Kidney epithelial cell (primary cell): ENCODE data around the gene KCTD7. TPM values are rescaled to one million over a fixed set of nuclear protein-coding genes. Genes with fewer than 3 reads are reported as not detected.
"Not testable (repeated sequence)": the region's sequence is repeated elsewhere in the genome, so short reads cannot be mapped to it uniquely, and the experiment has no call there.

ENCODE experiments used
- DNase-seq: peaks from one replicate; pipeline ENCODE4 v3.0.0-alpha.2; 2010; ENCODE audit warnings: low read depth
- H3K27me3 ChIP-seq: 2 replicates; pipeline ENCODE4 v1.6.0; 2011; ENCODE audit warnings: low read length; ENCODE audit not compliant: control insufficient read depth, insufficient read depth
- H3K36me3 ChIP-seq: 2 replicates; pipeline ENCODE4 v1.5.1; 2011; ENCODE audit warnings: low read length; ENCODE audit not compliant: control insufficient read depth, insufficient read depth
- H3K4me3 ChIP-seq: 2 replicates; pipeline ENCODE4 v1.5.1; 2011; ENCODE audit warnings: low read depth, mild to moderate bottlenecking, control low read depth, low read length
- total RNA-seq: library from RNA; depleted of rRNA; stranded (reverse); fragments of >200 nt; gene quantifications from 2 replicates; pipeline ENCODE4 v1.2.3, GENCODE V29; 2015
- TF ChIP-seq, protein P1 (sequence below): IDR thresholded peaks from 2 replicates; pipeline ENCODE4 v1.5.1; 2011; ENCODE audit warnings: mild to moderate bottlenecking, moderate library complexity, low read length, control low read depth, inconsistent platforms; ENCODE audit not compliant: insufficient read depth, poor library complexity, severe bottlenecking

KCTD7 gene
- total RNA-seq, 1 donor from 2014 or later, result 9.0 TPM

DNA sequence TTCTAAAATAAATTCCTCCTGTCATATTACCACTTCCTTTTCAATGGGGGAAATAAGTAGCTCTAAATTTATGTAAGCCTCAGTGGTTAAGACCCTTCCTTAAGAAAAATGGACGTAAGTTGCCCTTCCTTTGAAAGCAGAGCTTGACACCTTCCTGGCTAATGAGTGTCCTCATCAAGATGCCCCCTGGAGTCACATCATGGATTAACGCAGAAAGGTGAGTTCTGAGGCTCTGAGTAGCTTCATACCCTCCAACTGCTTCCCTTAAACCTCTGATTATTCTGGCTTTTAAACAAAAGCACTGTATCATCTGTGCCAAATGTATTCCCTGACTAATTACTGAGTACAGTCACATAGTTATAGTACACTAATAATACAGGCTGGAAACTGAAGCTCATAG, 14.7 kb downstream of the KCTD7 start:
- Histone ChIP-seq H3K36me3 (peaks cover 3% of the 10 kb centered on the region), H3K4me3 (no peak overlapping the region), H3K27me3 (no peaks in the 10 kb centered on the region)
- TF ChIP-seq, protein P1, sequence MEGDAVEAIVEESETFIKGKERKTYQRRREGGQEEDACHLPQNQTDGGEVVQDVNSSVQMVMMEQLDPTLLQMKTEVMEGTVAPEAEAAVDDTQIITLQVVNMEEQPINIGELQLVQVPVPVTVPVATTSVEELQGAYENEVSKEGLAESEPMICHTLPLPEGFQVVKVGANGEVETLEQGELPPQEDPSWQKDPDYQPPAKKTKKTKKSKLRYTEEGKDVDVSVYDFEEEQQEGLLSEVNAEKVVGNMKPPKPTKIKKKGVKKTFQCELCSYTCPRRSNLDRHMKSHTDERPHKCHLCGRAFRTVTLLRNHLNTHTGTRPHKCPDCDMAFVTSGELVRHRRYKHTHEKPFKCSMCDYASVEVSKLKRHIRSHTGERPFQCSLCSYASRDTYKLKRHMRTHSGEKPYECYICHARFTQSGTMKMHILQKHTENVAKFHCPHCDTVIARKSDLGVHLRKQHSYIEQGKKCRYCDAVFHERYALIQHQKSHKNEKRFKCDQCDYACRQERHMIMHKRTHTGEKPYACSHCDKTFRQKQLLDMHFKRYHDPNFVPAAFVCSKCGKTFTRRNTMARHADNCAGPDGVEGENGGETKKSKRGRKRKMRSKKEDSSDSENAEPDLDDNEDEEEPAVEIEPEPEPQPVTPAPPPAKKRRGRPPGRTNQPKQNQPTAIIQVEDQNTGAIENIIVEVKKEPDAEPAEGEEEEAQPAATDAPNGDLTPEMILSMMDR, result no peak
- no peak for DNase-seq

- H3K36me3 ChIP-seq, DNase-seq, H3K4me3 ChIP-seq, H3K27me3 ChIP-seq: not testable (repeated sequence)
Measured at GRCh38 chr7:66651026-66651425, 22.3 kb downstream of the KCTD7 start.

DNA sequence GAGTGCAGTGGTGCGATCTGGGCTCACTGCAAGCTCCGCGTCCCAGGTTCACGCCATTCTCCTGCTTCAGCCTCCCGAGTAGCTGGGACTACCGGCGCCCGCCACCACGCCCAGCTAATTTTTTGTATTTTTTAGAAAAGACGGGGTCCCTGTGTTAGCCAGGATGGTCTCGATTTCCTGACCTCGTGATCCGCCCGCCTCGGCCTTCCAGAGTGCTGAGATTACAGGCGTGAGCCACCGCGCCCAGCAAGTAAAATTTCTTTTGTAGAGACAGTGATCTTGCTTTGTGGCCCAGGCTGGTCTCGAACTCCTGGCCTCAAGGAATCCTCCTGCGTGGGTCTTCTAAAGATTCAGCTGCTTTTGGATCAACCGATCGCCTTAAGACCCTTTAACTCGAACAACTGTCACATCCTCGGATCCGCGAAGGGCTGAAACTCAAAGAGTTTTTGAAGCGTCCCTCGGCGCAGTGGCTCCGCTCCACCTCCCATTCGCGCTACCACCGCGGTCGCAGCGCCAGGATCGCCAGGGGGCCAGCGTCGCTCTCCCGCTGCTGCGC, 25.1 kb downstream of the KCTD7 start:
- DNase-seq, H3K27me3 ChIP-seq, H3K36me3 ChIP-seq: not testable (repeated sequence)
- peak overlapping the region; percentile 62 for H3K4me3 ChIP-seq

- peak overlapping the region; percentile 62 for H3K4me3 ChIP-seq
- DNase-seq, result peak; percentile 89
- no peaks in the 10 kb centered on the region for H3K27me3 ChIP-seq
- TF ChIP-seq, protein P1, result no peak
- H3K36me3 ChIP-seq, result no peaks in the 10 kb centered on the region
Measured at GRCh38 chr7:66654275-66655112, 25.8 kb downstream of the KCTD7 start.

GRCh38 chr7:66655113-66655806, 26.6 kb downstream of the KCTD7 start:
- peak overlapping the region; percentile 62 for H3K4me3 ChIP-seq
- H3K27me3 ChIP-seq, DNase-seq, H3K36me3 ChIP-seq: not testable (repeated sequence)
- TF ChIP-seq, protein P1, result peak; percentile 5

DNA sequence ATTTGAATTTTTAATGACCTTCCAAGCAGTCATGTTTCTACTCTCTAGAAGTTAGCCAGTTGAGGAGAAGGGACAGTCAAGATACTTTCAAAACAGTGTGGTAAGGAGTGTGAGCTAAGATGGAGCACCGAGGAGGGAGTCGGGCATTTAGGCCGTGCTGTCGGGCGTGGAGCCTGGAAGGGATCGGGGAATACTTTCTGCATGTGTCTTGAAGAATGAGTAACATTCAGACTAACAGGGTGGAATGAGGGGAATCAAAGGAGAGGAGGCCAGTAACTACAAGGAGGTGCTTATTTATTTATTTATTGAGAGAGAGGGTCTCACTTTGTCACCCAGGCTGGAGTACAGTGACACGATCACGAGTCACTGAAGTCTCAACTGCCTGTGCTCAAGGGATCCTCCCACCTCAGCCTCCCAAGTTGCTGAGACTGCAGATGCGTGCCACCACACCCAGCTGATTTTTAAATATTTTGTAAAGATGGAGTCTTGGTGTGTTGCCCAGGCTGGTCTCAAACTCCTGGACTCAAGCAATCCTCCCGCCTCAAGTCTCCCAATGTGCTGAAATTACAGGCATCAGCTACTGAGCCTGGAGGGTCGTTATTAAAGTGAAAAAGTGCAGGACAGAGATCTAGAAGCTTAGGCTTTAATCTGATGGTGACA, 27.3 kb downstream of the KCTD7 start:
- not testable (repeated sequence) for H3K36me3 ChIP-seq, H3K4me3 ChIP-seq, H3K27me3 ChIP-seq, DNase-seq

DNA sequence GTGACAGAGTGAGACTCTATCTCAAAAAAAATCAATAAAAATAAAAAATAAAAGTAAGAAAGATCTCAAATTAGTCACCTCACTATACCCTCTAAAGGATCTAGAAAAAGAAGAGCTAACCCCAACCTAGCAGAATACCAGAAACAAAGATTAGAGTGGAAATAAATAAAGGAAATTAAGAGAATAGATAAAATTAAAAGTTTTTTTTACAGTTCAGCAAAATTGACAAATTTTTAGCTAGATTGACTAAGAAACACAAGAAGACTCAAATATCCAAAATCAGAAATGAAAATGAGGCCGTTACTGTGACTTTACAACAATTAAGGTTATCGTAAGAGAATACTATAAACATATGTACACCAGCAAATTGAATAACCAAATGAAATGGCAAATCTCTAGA, 29.1 kb downstream of the KCTD7 start:
- no peaks in the 10 kb centered on the region for H3K36me3 ChIP-seq
- no peak for DNase-seq
- TF ChIP-seq, protein P1, result no peak
- H3K4me3 ChIP-seq, result no peak overlapping the region
- no peaks in the 10 kb centered on the region for H3K27me3 ChIP-seq
